ENCODE measurements around the gene WEE1. TPM values are rescaled to one million over a fixed set of nuclear protein-coding genes. Genes with fewer than 3 reads are reported as not detected.

The WEE1 gene
- total and polyA plus RNA-seq, 8 donors, result 20.7 to 83.6 (median 65.4) TPM

GRCh38 chr11:9570313-9571025, 3.0 kb upstream of the WEE1 start:
- H3K4me1 ChIP-seq, result peaks cover 24 to 35% of the 10 kb centered on the region in 2 donors
- no peaks in the 10 kb centered on the region for H3K36me3 ChIP-seq
- H3K27me3 ChIP-seq, result no peaks in the 10 kb centered on the region
- intact Hi-C loops (cut with DNase I), result no loop called here
- H3K4me3 ChIP-seq, result no peak overlapping the region
- H3K27ac ChIP-seq, result peak overlapping the region; percentile 87 to 90
- TF ChIP-seq CTCF (IDR thresholded peaks at IDR 0.05), result no peak
- no peaks in the 10 kb centered on the region for H3K9me3 ChIP-seq
- DNase-seq (no peak), ATAC-seq (no peak)

GRCh38 chr11:9571071-9571762, 2.3 kb upstream of the WEE1 start:
- Histone ChIP-seq H3K4me1 (peaks cover 18 to 36% of the 10 kb centered on the region in 2 donors), H3K36me3 (no peaks in the 10 kb centered on the region), H3K27ac (no peak overlapping the region), H3K4me3 (no peak overlapping the region), H3K9me3 (no peaks in the 10 kb centered on the region), H3K27me3 (no peaks in the 10 kb centered on the region)
- no peak for ATAC-seq
- DNase-seq, result no peak
- TF ChIP-seq CTCF (IDR thresholded peaks at IDR 0.05), result no peak
- intact Hi-C loops (cut with DNase I), result no loop called here

GRCh38 chr11:9571763-9572115, 1.7 kb upstream of the WEE1 start:
- DNase-seq (no peak), ATAC-seq (no peak)
- Histone ChIP-seq H3K4me3 (no peak overlapping the region), H3K9me3 (no peaks in the 10 kb centered on the region), H3K27ac (peak overlapping the region in 1 of 2 donors; percentile 93), H3K27me3 (no peaks in the 10 kb centered on the region), H3K4me1 (peaks cover 16 to 36% of the 10 kb centered on the region in 2 donors), H3K36me3 (no peaks in the 10 kb centered on the region)
- no peak for TF ChIP-seq CTCF (IDR thresholded peaks at IDR 0.05)
- intact Hi-C loops (cut with DNase I), result no loop called here

- Histone ChIP-seq H3K4me1 (peaks cover 10 to 30% of the 10 kb centered on the region in 2 donors), H3K4me3 (peak overlapping the region; percentile 68 to 87), H3K9me3 (no peaks in the 10 kb centered on the region), H3K27me3 (no peaks in the 10 kb centered on the region), H3K36me3 (no peaks in the 10 kb centered on the region), H3K27ac (peak overlapping the region; percentile 93)
- DNase-seq, result peak in 1 of 4 donors; percentile 85
- no peak for ATAC-seq
- intact Hi-C loops (cut with DNase I), result no loop called here
- TF ChIP-seq CTCF (IDR thresholded peaks at IDR 0.05), result no peak
Measured at GRCh38 chr11:9573775-9574621, 528 bp downstream of the WEE1 start.

Measured in left lung (tissue), 10 donors.